ENCODE measurements around the gene LBR. TPM values are rescaled to one million over a fixed set of nuclear protein-coding genes. Genes with fewer than 3 reads are reported as not detected.

LBR gene
- total RNA-seq, 1 experiment from 2014 or later = 60.9 TPM

- Histone ChIP-seq H2BK15ac (ENCODE audit: low read depth, low read length) (no peak overlapping the region), H4K20me1 (ENCODE audit: control insufficient read depth, insufficient read depth, insufficient read length) (no peaks in the 10 kb centered on the region), H4K91ac (ENCODE audit: insufficient read length, low read depth, low read length) (no peak overlapping the region), H4K5ac (ENCODE audit: insufficient read length, low read depth, low read length) (no peak overlapping the region), H3K27me3 (ENCODE audit: insufficient read depth, low read length) (peaks cover 10% of the 10 kb centered on the region; the same call in 1 of the 2 replicates), H3K4ac (ENCODE audit: low read depth, low read length) (no peak overlapping the region), H3K9ac (ENCODE audit: extremely low read depth, insufficient read length, low read length) (no peak overlapping the region), H2AFZ (ENCODE audit: low read length) (no peak overlapping the region), H3K56ac (ENCODE audit: insufficient read length, low read depth, low read length) (no peak overlapping the region), H2BK120ac (ENCODE audit: low read depth, low read length, poor library complexity, severe bottlenecking) (no peak overlapping the region), H2BK5ac (ENCODE audit: insufficient read length, low read length) (no peak overlapping the region), H3K4me1 (ENCODE audit: insufficient read depth, low read length) (no peaks in the 10 kb centered on the region), H3K79me1 (ENCODE audit: insufficient read depth, low read depth, low read length, poor library complexity, severe bottlenecking) (no peaks in the 10 kb centered on the region), H3K23me2 (ENCODE audit: insufficient read length, low read depth, low read length, poor library complexity, severe bottlenecking) (no peaks in the 10 kb centered on the region), H3K79me2 (ENCODE audit: insufficient read depth, low read length) (no peaks in the 10 kb centered on the region), H4K8ac (replicated peaks; ENCODE audit: insufficient read length, low read depth, low read length) (no peak overlapping the region), H3K23ac (ENCODE audit: insufficient read length, low read depth, low read length) (no peak overlapping the region), H3T11ph (ENCODE audit: low read length) (no peak overlapping the region), H3K4me2 (ENCODE audit: insufficient read depth, insufficient read length, low read length) (no peak overlapping the region), H2BK20ac (ENCODE audit: low read depth, low read length, poor library complexity, severe bottlenecking) (no peak overlapping the region), H2AK5ac (ENCODE audit: insufficient read length, low read length) (no peak overlapping the region), H3K27ac (ENCODE audit: insufficient read length, low read depth, low read length) (no peak overlapping the region), H3K14ac (ENCODE audit: insufficient read depth, low read length) (no peak overlapping the region), H3K18ac (ENCODE audit: insufficient read length, low read depth, low read length) (no peak overlapping the region), H3K9me3 (ENCODE audit: control insufficient read depth, low read depth, low read length) (no peaks in the 10 kb centered on the region), H2BK12ac (ENCODE audit: insufficient read length, low read depth, low read length) (no peak overlapping the region)
- Mint-ChIP-seq H3K4me3 (no peak overlapping the region), H3K9me3 (no peaks in the 10 kb centered on the region), H3K36me3 (ENCODE audit: insufficient read depth in 1 of 3, low read depth in 3 of 3) (no peaks in the 10 kb centered on the region), H3K27ac (no peak overlapping the region), H3K4me1 (peaks cover 0 to 9% of the 10 kb centered on the region in 2 experiments; a peak in 2 of 4 replicates), H3K27me3 (ENCODE audit: low read depth) (peaks cover 41% of the 10 kb centered on the region)
- DNase-seq = no peak
- no peak for TF ChIP-seq CTCF (conservative IDR thresholded peaks at IDR 0.05)
- WGBS (ENCODE audit: extremely low coverage, insufficient read length, low lambda C conversion rate) = no CpG with 5 or more reads among the region's 3 CpGs
These were observed 59.7 kb downstream of the LBR start for GRCh38 chr1:225368036-225368552.
